HCT116 (cell line): ENCODE data around the gene ANKZF1. TPM values are rescaled to one million over a fixed set of nuclear protein-coding genes. Genes with fewer than 3 reads are reported as not detected.

Source experiments
- ATAC-seq: fragments of 200-7000 bp; cut with Tn5 transposase; 2 replicates; pipeline ENCODE4 v1.9.1; 2020; ENCODE audit warnings: mild to moderate bottlenecking, moderate library complexity
- BruUV-seq: library from RNA; stranded (reverse); fragments of 400-500 nt; replicated peaks from 2 replicates; lab custom pipeline; 2021; lab: Mats Ljungman, UMichigan
- CTCF ChIA-PET: fragments of 300-600 bp; sonication (Branson Sonifier 250); formaldehyde crosslinking; loops from one replicate; lab custom pipeline; 2021; ENCODE audit warnings: antibody characterized with exemption; lab: Charles Lee
- POLR2A ChIA-PET: fragments of 300-600, 350-600 bp; sonication (Branson Sonifier 250); formaldehyde crosslinking; loops from one replicate; lab custom pipeline; 2021; ENCODE audit warnings: antibody characterized with exemption; lab: Charles Lee
- RAD21 ChIA-PET, 2 experiments: fragments of 300-600 bp; sonication (Branson Sonifier 250); formaldehyde crosslinking; loops; one replicate each; lab custom pipeline; 2023; ENCODE audit warnings: low total read pairs in 2 of 2; ENCODE audit not compliant: uncharacterized antibody in 2 of 2, unreplicated experiment in 2 of 2, low non-redundant PET in 1 of 2; lab: Charles Lee
- DNase-seq: peaks from one replicate; pipeline ENCODE4 v3.0.0-alpha.2; 2010; ENCODE audit warnings: low read depth, low spot score
- H2AFZ ChIP-seq: fragments of 200-600 bp; shearing (Covaris generic), sonication (generic); 2 replicates; pipeline ENCODE4 v1.6.1; 2017; ENCODE audit warnings: low read depth, mixed run types, mixed read lengths, antibody characterized with exemption, low read length; ENCODE audit not compliant: poor library complexity, severe bottlenecking
- H3K27ac ChIP-seq: 2 replicates; pipeline ENCODE4 v1.5.1; 2012; ENCODE audit warnings: low read depth, low read length
- H3K27me3 ChIP-seq: fragments of 200-600 bp; sonication (generic); 2 replicates; pipeline ENCODE4 v1.6.1; 2016; ENCODE audit warnings: mixed run types, low read length, mixed read lengths; ENCODE audit not compliant: insufficient read depth
- H3K36me3 ChIP-seq, 2 experiments: fragments of 200-500 bp in 1 of 2; fragments of 200-600 bp in 1 of 2; sonication (Bioruptor generic) in 1 of 2; sonication (generic) in 1 of 2; 2 replicates each; pipeline versions ENCODE4 v1.5.1 to v1.6.1; 2014 to 2016; ENCODE audit warnings: low read length in 2 of 2, inconsistent platforms in 1 of 2, mixed read lengths in 1 of 2, mixed run types in 1 of 2; ENCODE audit not compliant: insufficient read depth in 2 of 2, control insufficient read depth in 1 of 2
- H3K4me1 ChIP-seq, 2 experiments: fragments of 200-600 bp in 1 of 2; sonication (generic) in 1 of 2; 2 replicates each; pipeline versions ENCODE4 v1.5.1 to v1.6.1; 2012 to 2017; ENCODE audit warnings: low read length in 2 of 2, inconsistent platforms in 1 of 2, mild to moderate bottlenecking in 1 of 2, mixed read lengths in 1 of 2, mixed run types in 1 of 2, moderate library complexity in 1 of 2; ENCODE audit not compliant: insufficient read depth in 2 of 2, control insufficient read depth in 1 of 2
- H3K4me2 ChIP-seq: fragments of 200-600 bp; sonication (generic); 2 replicates; pipeline ENCODE4 v1.6.1; 2017; ENCODE audit warnings: mixed run types, low read length, mixed read lengths
- H3K4me3 ChIP-seq, 2 experiments: fragments of 200-600 bp in 1 of 2; sonication (generic) in 1 of 2; replicated peaks in 1 of 2; 2 replicates each; pipeline ENCODE4 v1.5.1; 2011 to 2016; ENCODE audit warnings: low read length in 2 of 2, control low read depth in 1 of 2, low read depth in 1 of 2, mild to moderate bottlenecking in 1 of 2, mixed read lengths in 1 of 2, mixed run types in 1 of 2
- H3K79me2 ChIP-seq: fragments of 200-600 bp; sonication (generic); 2 replicates; pipeline ENCODE4 v1.6.1; 2017; ENCODE audit warnings: mild to moderate bottlenecking, mixed run types, low read length, moderate library complexity, mixed read lengths; ENCODE audit not compliant: insufficient read depth
- H3K9ac ChIP-seq: fragments of 200-600 bp; sonication (generic); 2 replicates; pipeline ENCODE4 v1.6.1; 2016; ENCODE audit warnings: low read length, mixed read lengths
- H3K9me2 ChIP-seq: fragments of 200-600 bp; sonication (generic), shearing (Covaris generic); 2 replicates; pipeline ENCODE4 v1.6.1; 2017; ENCODE audit warnings: mixed run types, mild to moderate bottlenecking, moderate library complexity; ENCODE audit not compliant: insufficient read depth
- H3K9me3 ChIP-seq, 2 experiments: fragments of 200-500 bp in 1 of 2; fragments of 200-600 bp in 1 of 2; sonication (Bioruptor generic) in 1 of 2; sonication (generic) in 1 of 2; 2 replicates each; pipeline ENCODE4 v1.6.1; 2014 to 2017; ENCODE audit warnings: low read length in 2 of 2, mixed read lengths in 2 of 2, inconsistent platforms in 1 of 2, low read depth in 1 of 2, mild to moderate bottlenecking in 1 of 2, mixed run types in 1 of 2, moderate library complexity in 1 of 2; ENCODE audit not compliant: control insufficient read depth in 1 of 2, insufficient read depth in 1 of 2
- H4K20me1 ChIP-seq: fragments of 200-600 bp; sonication (generic), shearing (Covaris generic); 2 replicates; pipeline ENCODE4 v1.6.1; 2017; ENCODE audit warnings: mixed run types, mild to moderate bottlenecking, moderate library complexity; ENCODE audit not compliant: insufficient read depth
- CTCF ChIP-seq, 3 experiments: fragments of 200-600 bp in 1 of 3; sonication (generic) in 1 of 3; IDR thresholded peaks in 2 of 3; conservative IDR thresholded peaks in 1 of 3; 2 replicates each; pipeline ENCODE4 v1.5.1; 2012 to 2017; ENCODE audit warnings: low read depth in 2 of 3, low read length in 2 of 3, antibody characterized with exemption in 1 of 3, borderline replicate concordance in 1 of 3, control low read depth in 1 of 3, mild to moderate bottlenecking in 1 of 3, mixed read lengths in 1 of 3, mixed run types in 1 of 3, moderate library complexity in 1 of 3; ENCODE audit not compliant: insufficient read depth in 1 of 3
- POLR2A ChIP-seq: IDR thresholded peaks from 2 replicates; pipeline ENCODE4 v1.7.0; 2011; ENCODE audit warnings: borderline replicate concordance; ENCODE audit not compliant: insufficient read depth, insufficient read length; ENCODE audit errors: extremely low read depth
- SIN3A ChIP-seq: IDR thresholded peaks from 2 replicates; pipeline ENCODE4 v1.6.1; 2012; ENCODE audit warnings: low read depth
- ZBTB33 ChIP-seq: IDR thresholded peaks from 2 replicates; pipeline ENCODE4 v1.6.1; 2011; ENCODE audit warnings: mild to moderate bottlenecking, low read length, moderate library complexity; ENCODE audit not compliant: insufficient replicate concordance; ENCODE audit errors: extremely low read depth
- ZFX ChIP-seq: fragments of 450-650 bp; IDR thresholded peaks from 2 replicates; pipeline ENCODE4 v1.6.1; 2017
- intact Hi-C: fragments of 100-400 bp; cut with micrococcal nuclease; formaldehyde crosslinking; loops from 2 replicates; pipeline ENCODE4 v1.10.0; 2022
- total RNA-seq: library from RNA; stranded (reverse); gene quantifications from one replicate; pipeline ENCODE4 v1.2.1, GENCODE V29; 2021; ENCODE audit not compliant: unreplicated experiment

Gene ANKZF1
- total RNA-seq, 1 experiment from 2014 or later = 64.7 TPM

GRCh38 chr2:219279151-219279915 is 49.7 kb downstream of the ANKZF1 start, which contains the start of gene DNAJB2 (continued):
- TF ChIP-seq ZBTB33 = peak; percentile 48
- TF ChIP-seq ZFX = peak; percentile 66
- no peak for TF ChIP-seq SIN3A

GRCh38 chr2:219279916-219280516 is 50.4 kb downstream of the ANKZF1 start:
- ATAC-seq (no peak), DNase-seq (no peak)
- Histone ChIP-seq H3K27ac (peak overlapping the region; percentile 82), H3K79me2 (no peaks in the 10 kb centered on the region), H3K4me1 (peaks cover 23 to 44% of the 10 kb centered on the region in 2 experiments), H3K4me3 (peak overlapping the region; percentile 59 to 65), H3K27me3 (no peaks in the 10 kb centered on the region), H3K4me2 (peak overlapping the region; percentile 86), H3K36me3 (no peaks in the 10 kb centered on the region), H2AFZ (no peak overlapping the region), H3K9ac (peak overlapping the region; percentile 71), H3K9me2 (no peaks in the 10 kb centered on the region), H4K20me1 (no peaks in the 10 kb centered on the region), H3K9me3 (no peaks in the 10 kb centered on the region)
- intact Hi-C loops = loop anchor here (1.0 kb wide), 1 partner anchor 14 kb away; no protein-coding TSS in a partner anchor
- ChIA-PET CTCF (interaction anchor here (0.8 to 4.3 kb wide), 3 partner anchors 11 to 18 kb away, joined by 3 to 71 read pairs (median 3); no protein-coding TSS in a partner anchor), RAD21 (no interaction called here), POLR2A (interaction anchor here (1.2 kb wide), 1 partner anchor 11 kb away, joined by 5 read pairs; no protein-coding TSS in a partner anchor)
- TF ChIP-seq POLR2A = no peak
- peak in 1 of 3 experiments; percentile 1; a peak in 1 of 6 replicates for TF ChIP-seq CTCF (IDR thresholded peaks at IDR 0.05 in 2 of 3, conservative IDR thresholded peaks at IDR 0.05 in 1 of 3; ENCODE audit: borderline replicate concordance in 1 of 3, insufficient read depth in 1 of 3, low read depth in 2 of 3, low read length in 2 of 3)
- BruUV-seq = no TSS peak
